ENCODE measurements around the gene TRH.
"Not testable (repeated sequence)": the region's sequence is repeated elsewhere in the genome, so short reads cannot be mapped to it uniquely, and the experiment has no call there.

TRH gene

GRCh38 chr3:130013246-130013645 is 38.7 kb downstream of the TRH start:
- not testable (repeated sequence) for ATAC-seq

- ATAC-seq = no peak
Measured at GRCh38 chr3:130014526-130014925, 40.0 kb downstream of the TRH start.

- not testable (repeated sequence) for ATAC-seq
Measured at GRCh38 chr3:130017661-130018060, 43.1 kb downstream of the TRH start.

- not testable (repeated sequence) for ATAC-seq
Measured at GRCh38 chr3:130026146-130026829, 51.8 kb downstream of the TRH start.

- not testable (repeated sequence) for ATAC-seq
Measured at GRCh38 chr3:130027437-130027836, 52.9 kb downstream of the TRH start.
